BJ (cell line): ENCODE measurements around the gene DNM1L. TPM values are rescaled to one million over a fixed set of nuclear protein-coding genes. Genes with fewer than 3 reads are reported as not detected.
"Not testable (repeated sequence)": the region's sequence is repeated elsewhere in the genome, so short reads cannot be mapped to it uniquely, and the experiment has no call there.

Experiments used
- CTCF ChIA-PET: fragments of 350-600 bp; formaldehyde crosslinking; extraction: SDS; loops from one replicate; lab custom pipeline; 2021; ENCODE audit warnings: antibody characterized with exemption, inconsistent platforms; lab: Yijun Ruan, JAX
- POLR2A ChIA-PET: fragments of 300-600 bp; sonication (Branson Sonifier 250); formaldehyde crosslinking; extraction: SDS; loops from one replicate; lab custom pipeline; 2021; ENCODE audit warnings: antibody characterized with exemption; lab: Charles Lee
- DNase-seq: peaks from one replicate; pipeline ENCODE4 v3.0.0-alpha.2; 2011; ENCODE audit warnings: low read depth
- H3K27me3 ChIP-seq: 2 replicates; pipeline ENCODE4 v1.6.0; 2011; ENCODE audit warnings: low read length; ENCODE audit not compliant: control insufficient read depth, insufficient read depth
- H3K36me3 ChIP-seq: 2 replicates; pipeline ENCODE4 v1.5.1; 2011; ENCODE audit warnings: low read length; ENCODE audit not compliant: control insufficient read depth, insufficient read depth
- H3K4me3 ChIP-seq: 2 replicates; pipeline ENCODE4 v1.5.1; 2011; ENCODE audit warnings: low read depth, mild to moderate bottlenecking, control low read depth, low read length
- polyA plus RNA-seq: library from polyadenylated mRNA; depleted of rRNA; stranded (reverse); fragments of >200 nt; gene quantifications from 2 replicates; pipeline ENCODE4 v1.2.3, GENCODE V29; 2011
- TF ChIP-seq, protein P1 (sequence below): IDR thresholded peaks from 2 replicates; pipeline ENCODE4 v1.5.1; 2011; ENCODE audit warnings: low read depth, mild to moderate bottlenecking, control low read depth, inconsistent platforms, low read length, moderate library complexity; ENCODE audit not compliant: insufficient read depth

DNM1L gene
- polyA plus RNA-seq, 1 experiment, result 27.4 TPM

DNA sequence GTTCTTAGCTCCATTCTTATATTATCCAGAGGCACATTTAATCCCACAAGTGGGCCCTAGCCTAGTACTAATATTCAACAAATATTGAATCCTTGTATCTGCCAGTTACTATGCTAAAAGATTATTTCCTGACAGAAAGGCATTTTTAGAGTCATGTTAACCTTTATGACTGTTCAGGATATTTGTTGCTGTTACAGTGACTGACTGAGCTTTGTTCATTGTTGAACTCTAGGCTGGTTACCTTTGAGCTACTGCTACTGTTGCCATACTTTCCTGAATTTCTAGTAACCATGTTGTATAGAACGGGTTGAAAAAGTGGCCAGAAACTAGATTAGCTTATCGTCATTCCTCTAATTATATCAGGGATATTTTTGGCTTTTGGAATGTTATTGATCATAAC is 29.8 kb downstream of the DNM1L start:
- CTCF ChIA-PET, result interaction anchor here (0.6 kb wide), 1 partner anchor 250 kb away, joined by 3 read pairs; no protein-coding TSS in a partner anchor
- TF ChIP-seq, protein P1, sequence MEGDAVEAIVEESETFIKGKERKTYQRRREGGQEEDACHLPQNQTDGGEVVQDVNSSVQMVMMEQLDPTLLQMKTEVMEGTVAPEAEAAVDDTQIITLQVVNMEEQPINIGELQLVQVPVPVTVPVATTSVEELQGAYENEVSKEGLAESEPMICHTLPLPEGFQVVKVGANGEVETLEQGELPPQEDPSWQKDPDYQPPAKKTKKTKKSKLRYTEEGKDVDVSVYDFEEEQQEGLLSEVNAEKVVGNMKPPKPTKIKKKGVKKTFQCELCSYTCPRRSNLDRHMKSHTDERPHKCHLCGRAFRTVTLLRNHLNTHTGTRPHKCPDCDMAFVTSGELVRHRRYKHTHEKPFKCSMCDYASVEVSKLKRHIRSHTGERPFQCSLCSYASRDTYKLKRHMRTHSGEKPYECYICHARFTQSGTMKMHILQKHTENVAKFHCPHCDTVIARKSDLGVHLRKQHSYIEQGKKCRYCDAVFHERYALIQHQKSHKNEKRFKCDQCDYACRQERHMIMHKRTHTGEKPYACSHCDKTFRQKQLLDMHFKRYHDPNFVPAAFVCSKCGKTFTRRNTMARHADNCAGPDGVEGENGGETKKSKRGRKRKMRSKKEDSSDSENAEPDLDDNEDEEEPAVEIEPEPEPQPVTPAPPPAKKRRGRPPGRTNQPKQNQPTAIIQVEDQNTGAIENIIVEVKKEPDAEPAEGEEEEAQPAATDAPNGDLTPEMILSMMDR, result no peak

DNA sequence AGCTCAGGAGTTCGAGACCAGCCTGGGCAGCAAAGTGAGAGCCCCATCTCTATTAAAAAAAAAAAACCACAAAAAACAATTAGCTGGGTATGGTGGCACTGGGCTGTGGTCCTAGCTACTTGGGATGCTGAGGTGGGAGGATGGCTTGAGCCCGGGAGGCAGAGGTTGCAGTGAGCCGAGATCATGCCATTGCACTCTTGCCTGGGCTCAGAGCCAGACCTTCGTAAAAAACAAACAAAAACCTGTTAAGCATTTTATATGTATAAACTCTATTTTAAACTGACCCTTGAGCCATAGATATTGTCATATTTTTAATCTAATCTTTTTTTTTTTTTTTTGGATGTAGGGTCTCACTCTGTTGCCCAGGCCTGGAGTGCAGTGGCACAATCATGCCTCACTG is 35.7 kb downstream of the DNM1L start:
- TF ChIP-seq, protein P1, result no peak
- H3K36me3 ChIP-seq, result peaks cover 2% of the 10 kb centered on the region
- no peaks in the 10 kb centered on the region for H3K27me3 ChIP-seq
- POLR2A ChIA-PET, result interaction anchor here (0.6 kb wide), 1 partner anchor 22 kb away, joined by 3 read pairs; no protein-coding TSS in a partner anchor
- no peak overlapping the region for H3K4me3 ChIP-seq
- CTCF ChIA-PET, result no interaction called here
- DNase-seq, result no peak

More for the DNA sequence above, 29.8 kb downstream of the DNM1L start:
- Histone ChIP-seq H3K4me3 (no peak overlapping the region), H3K36me3 (peaks cover 3% of the 10 kb centered on the region), H3K27me3 (no peaks in the 10 kb centered on the region)
- POLR2A ChIA-PET, result no interaction called here
- no peak for DNase-seq

DNA sequence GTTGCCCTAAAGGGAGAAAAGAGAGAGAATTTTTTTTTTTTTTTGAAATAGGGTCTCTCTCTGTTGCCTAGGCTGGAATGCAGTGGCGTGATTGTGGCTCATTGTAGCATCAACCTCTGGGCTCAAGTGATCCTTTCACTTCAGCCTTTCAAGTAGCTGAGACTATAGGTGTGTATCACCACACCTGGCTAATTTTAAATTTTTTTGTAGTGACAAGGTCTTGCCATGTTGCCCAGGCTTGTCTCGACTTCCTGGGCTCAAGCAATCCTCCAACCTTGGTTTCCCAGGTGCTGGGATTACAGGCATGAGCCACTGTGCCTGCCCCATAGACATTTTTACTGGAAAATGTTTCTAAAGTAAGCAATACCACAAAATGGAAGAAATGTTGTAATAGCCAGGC is 39.8 kb downstream of the DNM1L start:
- Histone ChIP-seq H3K36me3 (no peaks in the 10 kb centered on the region; the same call in 1 of the 2 replicates), H3K4me3 (no peak overlapping the region), H3K27me3 (no peaks in the 10 kb centered on the region)
- CTCF ChIA-PET, result no interaction called here
- POLR2A ChIA-PET, result no interaction called here
- TF ChIP-seq, protein P1, result no peak
- DNase-seq, result no peak

- CTCF ChIA-PET, result not testable (repeated sequence)
These were observed 46.2 kb downstream of the DNM1L start for GRCh38 chr12:32725308-32725707.

DNA sequence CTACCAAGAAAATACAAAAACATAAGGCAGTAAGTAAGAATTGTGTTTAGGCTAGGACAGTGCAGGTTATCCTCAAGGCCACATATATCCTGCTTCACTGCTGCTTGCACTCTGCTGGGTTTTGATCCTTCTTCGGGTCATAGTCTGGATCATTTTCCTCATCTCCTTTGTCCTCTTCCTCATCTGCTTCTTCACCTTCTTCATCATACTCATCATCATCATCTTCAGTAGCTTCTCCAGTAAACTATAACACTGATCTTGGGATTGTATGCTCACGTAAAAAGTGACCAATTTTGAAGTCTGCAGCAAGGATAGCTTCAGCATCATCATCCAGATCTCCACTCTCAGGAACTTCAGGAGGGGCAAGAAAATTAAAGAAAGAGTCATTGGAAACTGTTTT is 47.2 kb downstream of the DNM1L start:
- ChIA-PET POLR2A (no interaction called here), CTCF (interaction anchor here (1.3 kb wide), 1 partner anchor 54 kb away, joined by 3 read pairs; no protein-coding TSS in a partner anchor)
- peaks cover 2% of the 10 kb centered on the region for H3K36me3 ChIP-seq
- H3K4me3 ChIP-seq, result no peak overlapping the region
- DNase-seq, result no peak
- TF ChIP-seq, protein P1, result no peak
- H3K27me3 ChIP-seq, result no peaks in the 10 kb centered on the region

More at GRCh38 chr12:32725308-32725707, 46.2 kb downstream of the DNM1L start:
- H3K27me3 ChIP-seq, H3K36me3 ChIP-seq, H3K4me3 ChIP-seq, DNase-seq, POLR2A ChIA-PET: not testable (repeated sequence)

DNA sequence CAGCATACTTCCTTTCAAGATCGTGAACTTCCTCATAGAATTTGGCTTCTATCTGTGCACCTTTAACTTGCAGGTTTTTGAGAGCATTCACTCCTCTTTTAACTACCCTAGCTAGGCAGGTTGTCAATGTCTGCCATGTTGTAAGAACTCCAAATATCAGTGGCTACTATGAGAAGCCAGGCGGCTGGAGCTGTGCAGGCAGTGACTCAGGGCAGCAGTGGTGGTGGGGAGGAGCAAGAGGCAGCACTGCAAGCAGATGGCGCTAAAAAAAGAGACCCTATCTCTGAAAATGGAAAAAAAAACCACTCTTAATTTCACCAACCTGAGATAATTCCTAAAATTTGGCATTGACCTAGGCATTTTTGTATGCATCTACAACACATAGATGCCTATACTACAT is 48.1 kb downstream of the DNM1L start:
- no peak overlapping the region for H3K4me3 ChIP-seq
- H3K27me3 ChIP-seq, result no peaks in the 10 kb centered on the region
- TF ChIP-seq, protein P1, result no peak
- CTCF ChIA-PET, result no interaction called here
- DNase-seq, result no peak
- POLR2A ChIA-PET, result no interaction called here
- H3K36me3 ChIP-seq, result peaks cover 2% of the 10 kb centered on the region
